ENCODE results near the gene MYOM1. TPM values are rescaled to one million over a fixed set of nuclear protein-coding genes. Genes with fewer than 3 reads are reported as not detected.

MYOM1 gene
- total and polyA plus RNA-seq, 2 donors from 2014 or later, result 2.1 to 6.8 TPM

DNA sequence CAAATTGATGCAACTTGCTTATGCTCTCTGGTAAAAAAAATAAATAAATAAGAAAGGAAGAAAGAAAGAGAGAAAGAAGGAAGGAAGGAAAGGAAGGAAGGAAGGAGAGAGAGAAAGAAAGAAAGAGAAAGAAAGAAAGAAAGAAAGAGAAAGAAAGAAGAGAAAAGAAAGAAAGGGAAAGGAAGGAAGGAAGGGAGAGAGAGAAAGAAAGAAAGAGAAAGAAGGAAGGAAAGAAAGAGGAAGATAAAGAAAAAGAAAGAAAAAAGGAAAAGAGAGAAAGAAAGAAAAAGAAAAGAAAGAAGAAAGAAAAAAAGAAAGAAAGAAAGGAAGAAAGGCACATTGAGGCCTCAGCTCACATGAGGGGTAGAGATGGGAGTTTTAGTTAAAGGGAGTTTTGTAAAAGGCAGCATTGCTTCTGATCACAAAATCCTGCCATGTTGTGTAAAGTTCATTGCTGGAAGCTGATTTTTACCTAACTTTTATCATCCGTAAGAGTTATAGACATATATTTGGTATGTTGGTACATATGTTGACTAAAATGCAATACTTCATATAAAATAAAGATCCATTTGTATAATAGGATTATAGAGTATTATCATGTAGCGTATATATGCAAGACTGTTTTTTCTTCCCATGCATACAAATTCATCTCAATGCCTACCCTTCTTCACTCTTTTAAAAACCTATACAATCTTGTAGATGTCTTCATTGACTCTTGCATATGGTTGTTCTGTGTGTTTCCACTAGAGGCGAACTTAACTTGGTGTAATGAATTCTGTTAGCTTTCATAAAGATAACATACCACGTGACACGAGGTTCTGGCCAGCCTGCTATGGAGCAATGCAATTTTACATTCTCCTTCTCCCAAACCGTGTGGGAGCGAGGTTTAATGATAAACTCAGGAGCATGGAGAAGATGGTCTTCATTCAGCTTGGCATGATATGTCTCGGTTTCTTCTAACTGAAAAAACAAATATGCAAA lies 32.8 kb downstream of the MYOM1 start:
- no peaks in the 10 kb centered on the region for H3K9me3 ChIP-seq (ENCODE audit: control insufficient read depth in 2 of 3, insufficient read depth in 1 of 3, low read length in 3 of 3)
- TF ChIP-seq CTCF (IDR thresholded peaks at IDR 0.05; ENCODE audit: borderline replicate concordance, extremely low read depth, insufficient read depth), result no peak
- H3K9ac ChIP-seq (ENCODE audit: low read length in 3 of 3), result no peak overlapping the region
- no peaks in the 10 kb centered on the region for H3K27me3 ChIP-seq (ENCODE audit: control insufficient read depth, insufficient read depth, low read length)
- DNase-seq (no peak), FAIRE-seq (no peak)
- intact Hi-C loops (cut with DNase I), result no loop called here
- H3K4me1 ChIP-seq (ENCODE audit: control insufficient read depth in 2 of 3, insufficient read depth in 2 of 3, low read depth in 1 of 3, low read length in 3 of 3), result no peaks in the 10 kb centered on the region
- no peaks in the 10 kb centered on the region for H3K36me3 ChIP-seq (ENCODE audit: control insufficient read depth in 2 of 3, insufficient read depth in 3 of 3, low read length in 3 of 3)
- H3K4me3 ChIP-seq (ENCODE audit: low read length in 3 of 3), result no peak overlapping the region
- H3K27ac ChIP-seq (ENCODE audit: low read depth in 2 of 2, low read length in 2 of 2), result no peak overlapping the region

- H3K36me3 ChIP-seq (ENCODE audit: control insufficient read depth in 2 of 3, insufficient read depth in 3 of 3, low read length in 3 of 3), result no peaks in the 10 kb centered on the region
- H3K27ac ChIP-seq (ENCODE audit: low read depth in 2 of 2, low read length in 2 of 2), result no peak overlapping the region
- H3K9ac ChIP-seq (ENCODE audit: low read length in 3 of 3), result no peak overlapping the region
- FAIRE-seq (no peak), DNase-seq (no peak)
- no peaks in the 10 kb centered on the region for H3K27me3 ChIP-seq (ENCODE audit: control insufficient read depth, insufficient read depth, low read length)
- intact Hi-C loops (cut with DNase I), result no loop called here
- no peaks in the 10 kb centered on the region for H3K4me1 ChIP-seq (ENCODE audit: control insufficient read depth in 2 of 3, insufficient read depth in 2 of 3, low read depth in 1 of 3, low read length in 3 of 3)
- H3K9me3 ChIP-seq (ENCODE audit: control insufficient read depth in 2 of 3, insufficient read depth in 1 of 3, low read length in 3 of 3), result no peaks in the 10 kb centered on the region
- TF ChIP-seq CTCF (IDR thresholded peaks at IDR 0.05; ENCODE audit: borderline replicate concordance, extremely low read depth, insufficient read depth), result no peak
- H3K4me3 ChIP-seq (ENCODE audit: low read length in 3 of 3), result no peak overlapping the region
Observed at GRCh38 chr18:3184275-3184963, 35.3 kb downstream of the MYOM1 start.

GRCh38 chr18:3183103-3183717 lies 36.6 kb downstream of the MYOM1 start:
- Histone ChIP-seq H3K9me3 (ENCODE audit: control insufficient read depth in 2 of 3, insufficient read depth in 1 of 3, low read length in 3 of 3) (no peaks in the 10 kb centered on the region), H3K4me3 (ENCODE audit: low read length in 3 of 3) (no peak overlapping the region), H3K4me1 (ENCODE audit: control insufficient read depth in 2 of 3, insufficient read depth in 2 of 3, low read depth in 1 of 3, low read length in 3 of 3) (no peaks in the 10 kb centered on the region), H3K27me3 (ENCODE audit: control insufficient read depth, insufficient read depth, low read length) (no peaks in the 10 kb centered on the region), H3K9ac (ENCODE audit: low read length in 3 of 3) (no peak overlapping the region), H3K36me3 (ENCODE audit: control insufficient read depth in 2 of 3, insufficient read depth in 3 of 3, low read length in 3 of 3) (no peaks in the 10 kb centered on the region), H3K27ac (ENCODE audit: low read depth in 2 of 2, low read length in 2 of 2) (no peak overlapping the region)
- no peak for TF ChIP-seq CTCF (IDR thresholded peaks at IDR 0.05; ENCODE audit: borderline replicate concordance, extremely low read depth, insufficient read depth)
- DNase-seq, result no peak
- no peak for FAIRE-seq
- intact Hi-C loops (cut with DNase I), result no loop called here

Data from kidney (tissue), 14 donors.